ENCODE results near the gene HIVEP3. TPM values are rescaled to one million over a fixed set of nuclear protein-coding genes. Genes with fewer than 3 reads are reported as not detected.

HIVEP3 gene
- total RNA-seq, 1 donor from 2014 or later: 1.8 TPM

- DNase-seq (ENCODE audit: low read depth in 2 of 2): no peak
Measured at GRCh38 chr1:41523071-41523470, 395.7 kb downstream of the HIVEP3 start.

DNA sequence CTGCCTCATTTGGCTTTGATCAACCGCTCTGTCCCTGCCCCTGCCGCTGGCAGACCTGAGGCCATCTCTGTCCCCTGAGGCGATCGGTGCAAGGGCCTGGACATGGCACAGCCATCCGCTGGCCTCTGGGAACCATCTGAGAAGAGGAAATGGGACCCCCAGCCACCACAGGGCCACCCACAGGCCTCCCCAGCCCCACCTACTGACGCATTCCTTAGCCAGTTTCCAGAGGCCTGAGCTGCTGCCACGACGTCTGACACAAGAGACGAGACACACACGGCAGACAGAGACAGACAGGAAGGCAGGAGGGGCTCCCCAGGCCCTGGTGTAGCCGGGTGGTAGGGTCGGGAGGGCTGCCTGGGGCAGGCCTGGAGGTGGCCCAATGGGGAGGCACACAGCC is 397.0 kb downstream of the HIVEP3 start:
- no peak for DNase-seq (ENCODE audit: low read depth in 2 of 2)

GRCh38 chr1:41520951-41521752 is 397.6 kb downstream of the HIVEP3 start:
- DNase-seq (ENCODE audit: low read depth in 2 of 2): no peak

- no peak for DNase-seq (ENCODE audit: low read depth in 2 of 2)
Measured at GRCh38 chr1:41519667-41520066, 399.1 kb downstream of the HIVEP3 start.

GRCh38 chr1:41518471-41518870 is 400.3 kb downstream of the HIVEP3 start:
- DNase-seq (ENCODE audit: low read depth in 2 of 2): no peak

GRCh38 chr1:41517062-41517438 is 401.7 kb downstream of the HIVEP3 start:
- no peak for DNase-seq (ENCODE audit: low read depth in 2 of 2)

GRCh38 chr1:41516168-41517061 is 402.3 kb downstream of the HIVEP3 start:
- DNase-seq (ENCODE audit: low read depth in 2 of 2): peak; percentile 84 to 88

- no peak for DNase-seq (ENCODE audit: low read depth in 2 of 2)
Measured at GRCh38 chr1:41515778-41516167, 402.9 kb downstream of the HIVEP3 start.

DNA sequence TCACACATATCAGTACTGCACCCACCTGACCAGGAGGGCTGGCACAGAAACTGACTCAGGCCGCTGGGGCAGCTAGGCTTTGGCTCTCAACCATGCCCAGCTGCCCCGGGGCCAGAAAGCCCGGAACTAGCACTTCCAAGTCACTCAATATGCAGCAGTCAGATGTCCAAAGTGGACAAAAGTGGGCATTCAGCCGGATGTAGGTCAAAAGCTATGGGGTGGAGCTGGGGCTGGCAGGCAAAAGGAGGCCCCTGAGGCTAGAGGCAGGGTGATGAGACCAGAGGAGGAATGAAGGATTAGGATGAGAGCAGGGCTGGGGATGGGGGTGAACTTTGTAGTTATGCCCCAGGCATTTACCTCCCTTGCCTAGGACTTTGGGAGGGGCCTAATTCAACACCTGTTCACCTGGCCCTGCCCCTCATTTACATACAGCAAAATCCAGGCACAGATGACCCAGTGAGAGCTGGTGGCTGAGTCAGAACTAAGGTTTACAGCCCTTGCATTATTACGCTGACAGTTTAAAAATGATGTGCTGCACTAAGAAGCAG is 403.5 kb downstream of the HIVEP3 start:
- no peak for DNase-seq (ENCODE audit: low read depth in 2 of 2)

DNA sequence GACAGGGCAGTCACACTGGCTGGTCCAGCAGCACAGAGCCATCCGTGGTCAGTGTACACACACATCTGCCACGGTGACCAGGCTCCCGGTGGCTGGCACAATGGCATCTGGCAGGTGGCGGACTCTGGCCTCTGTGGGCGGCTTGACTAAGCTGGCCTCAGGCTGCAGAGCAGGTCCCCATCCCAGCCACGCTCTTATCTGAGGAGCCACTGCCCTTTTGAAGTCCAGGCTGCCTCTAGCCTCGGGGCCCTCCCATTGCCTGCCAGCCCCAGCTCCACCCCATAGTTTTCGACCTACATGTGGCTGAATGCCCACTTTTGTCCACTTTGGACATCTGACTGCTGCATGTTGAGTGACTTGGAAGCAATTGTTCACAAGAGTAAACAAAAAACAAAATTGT is 404.3 kb downstream of the HIVEP3 start:
- DNase-seq (ENCODE audit: low read depth in 2 of 2): no peak

- DNase-seq (ENCODE audit: low read depth in 2 of 2): no peak
Measured at GRCh38 chr1:41513383-41513735, 405.4 kb downstream of the HIVEP3 start.

- DNase-seq (ENCODE audit: low read depth in 2 of 2): no peak
Measured at GRCh38 chr1:41512701-41513382, 405.9 kb downstream of the HIVEP3 start.

DNA sequence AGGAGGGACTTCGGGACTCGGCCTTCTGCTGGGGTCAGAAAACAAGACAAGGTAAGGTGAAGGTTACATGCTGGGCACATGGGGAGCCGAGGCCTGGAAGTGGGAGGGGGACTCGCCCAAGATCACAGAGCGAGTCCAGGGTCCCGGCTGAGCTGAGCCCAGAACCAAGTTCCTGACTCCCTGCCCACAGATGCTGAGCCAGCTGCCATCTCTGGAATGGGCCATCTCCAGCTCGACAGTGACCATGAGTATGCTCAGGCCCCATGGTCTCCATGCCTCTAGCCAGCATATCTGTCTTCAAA is 407.5 kb downstream of the HIVEP3 start:
- DNase-seq (ENCODE audit: low read depth in 2 of 2): no peak

- no peak for DNase-seq (ENCODE audit: low read depth in 2 of 2)
Measured at GRCh38 chr1:41510531-41511238, 408.0 kb downstream of the HIVEP3 start.

DNA sequence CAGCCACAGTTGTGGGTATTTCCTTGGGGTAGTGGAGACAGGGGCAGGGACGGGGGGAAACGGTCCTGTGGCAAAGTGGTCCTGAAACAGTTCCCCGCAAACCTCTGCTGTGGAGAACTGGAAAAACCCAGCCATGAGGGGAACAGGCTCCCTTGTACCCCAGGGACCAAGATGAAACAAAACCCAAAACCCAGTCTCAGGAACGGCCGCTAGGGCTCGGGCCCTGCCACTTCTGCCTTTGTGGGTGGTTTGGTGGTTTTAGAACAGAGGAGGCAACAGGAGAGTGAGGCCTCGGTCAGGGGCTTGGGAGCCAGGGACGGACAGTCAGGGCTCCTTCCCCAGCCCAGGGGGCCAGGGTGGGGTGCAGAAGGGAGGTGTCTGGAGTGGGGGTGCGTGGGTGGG is 409.5 kb downstream of the HIVEP3 start:
- DNase-seq (ENCODE audit: low read depth in 2 of 2): no peak

GRCh38 chr1:41508290-41508689 is 410.4 kb downstream of the HIVEP3 start:
- no peak for DNase-seq (ENCODE audit: low read depth in 2 of 2)

DNA sequence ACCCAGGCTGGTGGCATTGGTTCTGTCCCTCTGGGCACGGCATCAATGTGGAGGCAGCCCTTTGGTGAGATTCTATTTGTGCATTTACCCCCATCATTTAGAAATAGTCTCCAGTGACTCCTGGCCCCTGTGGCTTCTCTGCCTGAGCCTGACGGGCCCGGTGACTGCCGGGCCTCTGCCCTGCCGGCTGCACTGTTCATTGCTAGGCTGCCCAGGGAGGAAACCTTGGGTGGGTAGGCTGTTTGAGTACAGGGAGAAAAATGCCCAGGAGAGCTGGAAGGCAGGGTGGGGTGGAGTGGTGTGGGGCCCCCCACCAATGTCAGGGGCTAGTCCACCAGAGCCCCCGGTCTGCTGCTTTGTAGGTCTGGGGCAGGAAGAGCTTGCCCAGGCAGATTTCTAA is 410.9 kb downstream of the HIVEP3 start:
- no peak for DNase-seq (ENCODE audit: low read depth in 2 of 2)

DNA sequence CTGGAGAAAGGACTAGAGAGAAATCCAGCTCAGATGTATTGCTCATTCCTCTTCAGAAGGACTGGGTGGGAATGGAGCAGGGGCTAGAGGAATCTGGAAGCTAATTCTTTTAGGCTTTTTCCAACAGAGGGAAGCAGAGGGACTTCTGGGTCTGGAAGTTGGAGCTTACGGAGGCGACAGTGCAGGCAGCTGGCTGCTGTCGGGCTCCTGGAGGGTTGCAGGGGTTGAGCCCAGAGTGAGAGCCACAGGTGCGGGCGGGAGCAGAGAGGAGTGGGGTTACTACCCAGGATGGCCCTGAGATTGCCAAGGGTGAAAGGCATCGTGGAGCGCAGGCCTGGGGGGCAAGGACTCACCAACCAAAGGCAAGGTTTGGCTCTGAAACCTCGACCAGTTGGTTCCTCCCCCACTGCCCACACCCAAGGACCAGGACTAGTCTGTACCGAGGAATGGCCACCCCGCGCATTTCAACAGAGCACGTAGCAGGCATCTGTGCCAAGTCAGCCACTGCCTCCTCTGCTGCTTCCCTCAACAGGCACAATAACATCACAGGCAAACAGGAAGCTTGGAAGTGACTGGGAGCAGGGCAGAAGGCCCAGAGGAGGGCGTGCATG is 411.5 kb downstream of the HIVEP3 start:
- peak in 1 of 2 donors; percentile 33 for DNase-seq (ENCODE audit: low read depth in 2 of 2)

GRCh38 chr1:41504114-41505035 is 414.3 kb downstream of the HIVEP3 start:
- DNase-seq (ENCODE audit: low read depth in 2 of 2): peak in 1 of 2 donors; percentile 50

DNA sequence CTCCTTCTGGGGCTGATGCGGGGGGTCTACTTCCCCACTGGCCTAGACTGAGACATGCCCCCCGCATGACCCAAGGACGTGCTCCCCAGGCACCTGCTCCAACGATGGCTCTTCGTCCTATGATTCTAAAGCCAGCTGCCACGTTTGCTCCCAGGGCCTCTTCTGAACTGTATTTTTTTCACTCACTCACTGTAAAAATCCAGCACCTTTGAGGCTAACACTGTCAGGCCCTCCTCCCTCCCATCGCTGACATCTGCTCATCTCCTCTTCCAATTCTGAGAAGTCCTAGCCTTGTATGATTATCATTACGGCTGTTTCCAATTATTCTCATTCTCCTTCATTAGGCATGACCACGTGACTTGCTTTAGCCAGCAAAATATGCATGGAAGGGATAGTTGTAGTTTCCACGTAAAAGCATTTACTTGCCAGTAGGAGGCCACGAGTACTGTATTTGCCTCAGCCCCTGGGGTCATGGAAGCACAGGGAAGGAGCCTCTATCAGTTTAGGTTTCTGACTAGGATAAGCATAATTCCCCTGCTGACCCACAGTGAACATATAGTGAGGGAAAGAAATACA is 415.1 kb downstream of the HIVEP3 start:
- DNase-seq (ENCODE audit: low read depth in 2 of 2): no peak
